HepG2 (cell line): ENCODE measurements around the gene SLC24A4. TPM values are rescaled to one million over a fixed set of nuclear protein-coding genes. Genes with fewer than 3 reads are reported as not detected.

Experiments
- ATAC-seq: fragments of 200-7000 bp; cut with Tn5 transposase; 3 replicates; pipeline ENCODE4 v1.9.1; 2020; ENCODE audit warnings: mild to moderate bottlenecking, moderate library complexity
- BruUV-seq: library from RNA; stranded (reverse); fragments of 400-500 nt; replicated peaks from 2 replicates; lab custom pipeline; 2021; lab: Mats Ljungman, UMichigan
- CTCF ChIA-PET: fragments of 300-600 bp; formaldehyde crosslinking; extraction: SDS; loops from one replicate; lab custom pipeline; 2021; ENCODE audit warnings: low total read pairs, inconsistent platforms, low intra/inter-chr PET ratio; lab: Yijun Ruan, JAX
- POLR2A ChIA-PET: fragments of 350-600 bp; sonication (Branson Sonifier 250); formaldehyde crosslinking; loops from one replicate; lab custom pipeline; 2020; ENCODE audit warnings: antibody characterized with exemption, inconsistent platforms; lab: Yijun Ruan, JAX
- DNase-seq: peaks from one replicate; pipeline ENCODE4 v3.0.0-alpha.2; 2015; ENCODE audit warnings: low spot score
- FAIRE-seq: peaks from 3 replicates; lab custom pipeline; 2011; peaks lifted over from hg19 to GRCh38; lab: Jason Lieb, UNC
- H2AFZ ChIP-seq: one replicate; pipeline ENCODE4 v1.6.1; 2011; ENCODE audit warnings: low read length, inconsistent platforms
- H3K27ac ChIP-seq: fragments of 300-600 bp; 3 replicates; pipeline ENCODE4 v1.8.0; 2011; ENCODE audit warnings: mixed run types, mild to moderate bottlenecking, mixed read lengths, low read length, inconsistent platforms; ENCODE audit not compliant: insufficient read depth; ENCODE audit errors: extremely low read length
- H3K27me3 ChIP-seq, 2 experiments: fragments of 200-600 bp in 1 of 2; 2 replicates in 1 of 2; 3 replicates in 1 of 2; pipeline versions ENCODE4 v1.6.0 to v1.8.0; 2011; ENCODE audit warnings: low read length in 2 of 2, mild to moderate bottlenecking in 2 of 2, moderate library complexity in 2 of 2, inconsistent platforms in 1 of 2; ENCODE audit not compliant: insufficient read depth in 2 of 2, control insufficient read depth in 1 of 2
- H3K36me3 ChIP-seq, 2 experiments: fragments of 200-600 bp in 1 of 2; replicated peaks in 1 of 2; 2 replicates in 1 of 2; 3 replicates in 1 of 2; pipeline versions ENCODE4 v1.5.1 to v1.8.0; 2011; ENCODE audit warnings: low read length in 2 of 2, inconsistent platforms in 1 of 2; ENCODE audit not compliant: insufficient read depth in 2 of 2, control insufficient read depth in 1 of 2
- H3K4me1 ChIP-seq: 2 replicates; pipeline ENCODE4 v1.5.1; 2012; ENCODE audit warnings: low read length, inconsistent platforms; ENCODE audit not compliant: insufficient read depth
- H3K4me2 ChIP-seq: 2 replicates; pipeline ENCODE4 v1.6.0; 2011; ENCODE audit warnings: low read depth, low read length, inconsistent platforms
- H3K4me3 ChIP-seq, 3 experiments: fragments of 200-600 bp in 1 of 3; sonication (generic), shearing (Covaris generic) in 1 of 3; replicated peaks in 1 of 3; 2 replicates each; pipeline ENCODE4 v1.5.1; 2011 to 2016; ENCODE audit warnings: low read length in 3 of 3, inconsistent platforms in 2 of 3, low read depth in 2 of 3, mild to moderate bottlenecking in 2 of 3, control low read depth in 1 of 3, mixed read lengths in 1 of 3; ENCODE audit not compliant: insufficient read depth in 1 of 3
- H3K79me2 ChIP-seq: one replicate; pipeline ENCODE4 v1.6.1; 2011; ENCODE audit warnings: low read length, inconsistent platforms; ENCODE audit not compliant: insufficient read depth
- H3K9ac ChIP-seq: 2 replicates; pipeline ENCODE4 v1.6.0; 2011; ENCODE audit warnings: mild to moderate bottlenecking, low read depth, low read length, inconsistent platforms; ENCODE audit not compliant: insufficient read depth
- H3K9me3 ChIP-seq: 2 replicates; pipeline ENCODE4 v1.5.1; 2012; ENCODE audit warnings: mild to moderate bottlenecking, low read length
- H4K20me1 ChIP-seq: 2 replicates; pipeline ENCODE4 v1.6.0; 2011; ENCODE audit warnings: inconsistent platforms, mild to moderate bottlenecking, low read length, moderate library complexity; ENCODE audit not compliant: insufficient read depth
- ETV5 ChIP-seq: IDR thresholded peaks from 2 replicates; pipeline ENCODE4 v1.6.1; 2018; ENCODE audit warnings: missing biosample characterization, missing genetic modification reagents, inconsistent platforms, borderline replicate concordance
- IRF1 ChIP-seq: sonication (generic); formaldehyde crosslinking; IDR thresholded peaks from 2 replicates; pipeline ENCODE4 v1.4.0; 2020; ENCODE audit warnings: low read depth, mild to moderate bottlenecking, missing genetic modification reagents
- KAT8 ChIP-seq: IDR thresholded peaks from 2 replicates; pipeline ENCODE4 v1.6.1; 2016; ENCODE audit warnings: missing genetic modification reagents, missing compliant biosample characterization
- NCOR1 ChIP-seq: fragments of 200-600 bp; sonication (generic); IDR thresholded peaks from 2 replicates; pipeline ENCODE4 v1.7.0; 2017; ENCODE audit warnings: antibody characterized with exemption, low read length, borderline replicate concordance
- PCBP2 ChIP-seq: fragments of 200-400 bp; formaldehyde crosslinking; optimal IDR thresholded peaks from 2 replicates; pipeline ENCODE3; 2018; ENCODE audit warnings: low read length, low read depth; ENCODE audit not compliant: poor library complexity, severe bottlenecking
- TMF1 ChIP-seq: sonication (generic); formaldehyde crosslinking; IDR thresholded peaks from 2 replicates; pipeline ENCODE4 v1.8.1; 2022; ENCODE audit warnings: low read depth, missing genetic modification reagents
- ZNF136 ChIP-seq: sonication (generic); formaldehyde crosslinking; IDR thresholded peaks from 2 replicates; pipeline ENCODE4 v1.8.1; 2022; ENCODE audit warnings: low read depth, mild to moderate bottlenecking, moderate library complexity, missing genetic modification reagents
- ZNF292 ChIP-seq: sonication (generic); formaldehyde crosslinking; IDR thresholded peaks from 2 replicates; pipeline ENCODE4 v1.8.1; 2022; ENCODE audit warnings: mild to moderate bottlenecking, low read depth, missing genetic modification reagents, borderline replicate concordance
- ZNF557 ChIP-seq: sonication (generic); formaldehyde crosslinking; IDR thresholded peaks from 2 replicates; pipeline ENCODE4 v1.4.0; 2020; ENCODE audit warnings: missing genetic modification reagents
- ZNF883 ChIP-seq: sonication (generic); formaldehyde crosslinking; IDR thresholded peaks from 2 replicates; pipeline ENCODE4 v1.5.1; 2020; ENCODE audit warnings: mild to moderate bottlenecking, missing genetic modification reagents; ENCODE audit errors: not compliant biosample characterization
- WGBS: methylation state at CpG from one replicate; pipeline ENCODE4 v1.1.6; 2017; ENCODE audit warnings: low lambda C conversion rate; 5-methylcytosine and 5-hydroxymethylcytosine counted together
- in situ Hi-C: cut with HindIII; loops from 2 replicates; pipeline ENCODE4 v1.10.0; 2017; ENCODE audit warnings: low pct_unique_long_range_greater_than_20kb; ENCODE audit not compliant: extremely low pct_ligation_motif_present
- intact Hi-C: fragments of 100-400 bp; cut with micrococcal nuclease; formaldehyde crosslinking; loops from one replicate; pipeline ENCODE4 v1.10.0; 2022; ENCODE audit not compliant: unreplicated experiment
- polyA plus RNA-seq, 8 experiments: library from polyadenylated mRNA; depleted of rRNA in 3 of 8; stranded (reverse) in 7 of 8; unstranded in 1 of 8; fragments of >200 nt; fragmentation: Illumina TruSeq in 4 of 8; extraction: Trizol in 4 of 8; gene quantifications; 2 replicates each; pipeline versions ENCODE4 v1.2.1 to v1.2.3, GENCODE V29; 2011 to 2016; ENCODE audit warnings: low read depth in 4 of 8, missing spikeins in 1 of 8, mixed read lengths in 1 of 8; ENCODE audit not compliant: insufficient read depth in 1 of 8
- total RNA-seq, 5 experiments: library from RNA; depleted of rRNA; stranded (reverse); fragments of >200 nt; fragmentation: Illumina TruSeq; extraction: Trizol; gene quantifications; 2 replicates each; pipeline ENCODE4 v1.2.3, GENCODE V29; 2016; ENCODE audit warnings: low read depth in 1 of 5

SLC24A4 gene
- total and polyA plus RNA-seq, 2 of the 13 experiments (the other 11 are each of a cell fraction or from before 2014, with no cell fraction given) = not detected

GRCh38 chr14:92512807-92513203 lies 189.8 kb downstream of the SLC24A4 start:
- ChIA-PET POLR2A (interaction anchor here (0.7 kb wide), 1 partner anchor 8 kb away, joined by 7 read pairs; no protein-coding TSS in a partner anchor), CTCF (no interaction called here)
- BruUV-seq = no TSS peak
- no peaks in the 10 kb centered on the region for H3K9me3 ChIP-seq
- FAIRE-seq (no peak), DNase-seq (no peak), ATAC-seq (no peak)
- H3K4me1 ChIP-seq = peaks cover 41% of the 10 kb centered on the region
- in situ Hi-C loops = no loop called here
- peaks cover 18% of the 10 kb centered on the region for H3K79me2 ChIP-seq
- peak overlapping the region; percentile 8 for H2AFZ ChIP-seq
- H4K20me1 ChIP-seq = no peaks in the 10 kb centered on the region
- peak overlapping the region; percentile 92 for H3K4me2 ChIP-seq
- TF ChIP-seq NCOR1 (no peak), ZNF292 (CRISPR knock-in tag) (no peak), ETV5 (no peak), IRF1 (no peak), KAT8 (no peak), TMF1 (CRISPR knock-in tag) (no peak), ZNF136 (CRISPR knock-in tag) (no peak), ZNF883 (CRISPR knock-in tag) (no peak), ZNF557 (CRISPR knock-in tag) (no peak), PCBP2 (no peak)
- H3K9ac ChIP-seq = peak overlapping the region; percentile 95
- peak overlapping the region; percentile 74 to 87 (median 82); a peak in 5 of 6 replicates for H3K4me3 ChIP-seq
- WGBS = 54% methylated on average over 4 of the region's 9 CpGs
- no peak overlapping the region for H3K27ac ChIP-seq
- intact Hi-C loops = loop anchor here (5.0 kb wide), 1 partner anchor 41 kb away; no protein-coding TSS in a partner anchor
- H3K27me3 ChIP-seq = no peaks in the 10 kb centered on the region; a peak in 1 of 5 replicates
- no peaks in the 10 kb centered on the region for H3K36me3 ChIP-seq
